ENCODE results near the gene HMGCS2.

The HMGCS2 gene

GRCh38 chr1:119727991-119728390 is 40.7 kb downstream of the HMGCS2 start:
- Histone ChIP-seq H3K79me1 (ENCODE audit: low read length) (no peaks in the 10 kb centered on the region), H2BK120ac (ENCODE audit: insufficient read depth, low read length, poor library complexity) (no peak overlapping the region), H2BK5ac (ENCODE audit: low read depth, low read length, poor library complexity) (no peak overlapping the region), H3K9ac (ENCODE audit: low read length) (no peak overlapping the region), H3K18ac (ENCODE audit: low read length) (no peak overlapping the region), H3K4me2 (ENCODE audit: low read length) (no peak overlapping the region), H3K27me3 (ENCODE audit: insufficient read depth, low read length) (no peaks in the 10 kb centered on the region), H3K27ac (ENCODE audit: low read depth, low read length) (no peak overlapping the region), H4K91ac (ENCODE audit: low read depth, low read length) (no peak overlapping the region), H4K8ac (ENCODE audit: low read depth, low read length) (no peak overlapping the region), H3K4me3 (ENCODE audit: low read depth, low read length) (no peak overlapping the region), H2AK5ac (ENCODE audit: low read length) (no peak overlapping the region), H2AFZ (ENCODE audit: insufficient read depth, low read length, poor library complexity) (no peak overlapping the region), H3K23ac (ENCODE audit: low read length) (no peak overlapping the region), H4K12ac (ENCODE audit: low read depth, low read length) (no peak overlapping the region), H3K4ac (ENCODE audit: low read depth, low read length) (no peak overlapping the region), H2BK12ac (ENCODE audit: low read length) (no peak overlapping the region), H3K9me3 (ENCODE audit: insufficient read depth, low read depth, low read length) (peaks cover 3% of the 10 kb centered on the region), H3K14ac (ENCODE audit: low read length) (no peak overlapping the region), H3K79me2 (ENCODE audit: control insufficient read depth, insufficient read depth, low read length, poor library complexity) (no peaks in the 10 kb centered on the region), H3K4me1 (ENCODE audit: control insufficient read depth in 1 of 2, insufficient read depth in 2 of 2, low read length in 2 of 2) (peaks cover 15 to 36% of the 10 kb centered on the region in 2 experiments), H3K36me3 (ENCODE audit: control insufficient read depth in 1 of 2, insufficient read depth in 2 of 2, low read length in 2 of 2) (peaks cover 30 to 59% of the 10 kb centered on the region in 2 experiments)
- DNase-seq = no peak
- WGBS (ENCODE audit: extremely low coverage, insufficient coverage, insufficient read length) = no CpG with 5 or more reads among the region's 1 CpG

- no peaks in the 10 kb centered on the region for H3K79me2 ChIP-seq (ENCODE audit: control insufficient read depth, insufficient read depth, low read length, poor library complexity)
- H3K18ac ChIP-seq (ENCODE audit: low read length) = no peak overlapping the region
- DNase-seq = no peak
- no peaks in the 10 kb centered on the region for H3K27me3 ChIP-seq (ENCODE audit: insufficient read depth, low read length)
- H2BK120ac ChIP-seq (ENCODE audit: insufficient read depth, low read length, poor library complexity) = no peak overlapping the region
- no peak overlapping the region for H3K27ac ChIP-seq (ENCODE audit: low read depth, low read length)
- H3K79me1 ChIP-seq (ENCODE audit: low read length) = no peaks in the 10 kb centered on the region
- no peak overlapping the region for H3K4ac ChIP-seq (ENCODE audit: low read depth, low read length)
- no peak overlapping the region for H3K23ac ChIP-seq (ENCODE audit: low read length)
- H4K8ac ChIP-seq (ENCODE audit: low read depth, low read length) = no peak overlapping the region
- WGBS (ENCODE audit: extremely low coverage, insufficient coverage, insufficient read length) = no CpG with 5 or more reads among the region's 5 CpGs
- peaks cover 3% of the 10 kb centered on the region for H3K9me3 ChIP-seq (ENCODE audit: insufficient read depth, low read depth, low read length)
- peaks cover 30 to 60% of the 10 kb centered on the region in 2 experiments for H3K36me3 ChIP-seq (ENCODE audit: control insufficient read depth in 1 of 2, insufficient read depth in 2 of 2, low read length in 2 of 2)
- H3K14ac ChIP-seq (ENCODE audit: low read length) = no peak overlapping the region
- peaks cover 15 to 30% of the 10 kb centered on the region in 2 experiments for H3K4me1 ChIP-seq (ENCODE audit: control insufficient read depth in 1 of 2, insufficient read depth in 2 of 2, low read length in 2 of 2)
- no peak overlapping the region for H2BK5ac ChIP-seq (ENCODE audit: low read depth, low read length, poor library complexity)
- no peak overlapping the region for H4K91ac ChIP-seq (ENCODE audit: low read depth, low read length)
- no peak overlapping the region for H2AK5ac ChIP-seq (ENCODE audit: low read length)
- H4K12ac ChIP-seq (ENCODE audit: low read depth, low read length) = no peak overlapping the region
- no peak overlapping the region for H3K4me2 ChIP-seq (ENCODE audit: low read length)
- no peak overlapping the region for H2AFZ ChIP-seq (ENCODE audit: insufficient read depth, low read length, poor library complexity)
- no peak overlapping the region for H2BK12ac ChIP-seq (ENCODE audit: low read length)
- H3K4me3 ChIP-seq (ENCODE audit: low read depth, low read length) = no peak overlapping the region
- H3K9ac ChIP-seq (ENCODE audit: low read length) = no peak overlapping the region
Observed at GRCh38 chr1:119725626-119726025, 43.1 kb downstream of the HMGCS2 start.

GRCh38 chr1:119724611-119725218 is 44.0 kb downstream of the HMGCS2 start:
- no peak overlapping the region for H4K91ac ChIP-seq (ENCODE audit: low read depth, low read length)
- no peak overlapping the region for H3K4me2 ChIP-seq (ENCODE audit: low read length)
- no peak overlapping the region for H3K18ac ChIP-seq (ENCODE audit: low read length)
- no peak for DNase-seq
- H3K36me3 ChIP-seq (ENCODE audit: control insufficient read depth in 1 of 2, insufficient read depth in 2 of 2, low read length in 2 of 2) = peaks cover 30 to 63% of the 10 kb centered on the region in 2 experiments
- no peak overlapping the region for H3K9ac ChIP-seq (ENCODE audit: low read length)
- no peaks in the 10 kb centered on the region for H3K79me1 ChIP-seq (ENCODE audit: low read length)
- no peak overlapping the region for H2BK5ac ChIP-seq (ENCODE audit: low read depth, low read length, poor library complexity)
- no CpG with 5 or more reads among the region's 8 CpGs for WGBS (ENCODE audit: extremely low coverage, insufficient coverage, insufficient read length)
- H2BK120ac ChIP-seq (ENCODE audit: insufficient read depth, low read length, poor library complexity) = no peak overlapping the region
- H4K12ac ChIP-seq (ENCODE audit: low read depth, low read length) = no peak overlapping the region
- no peak overlapping the region for H2AFZ ChIP-seq (ENCODE audit: insufficient read depth, low read length, poor library complexity)
- no peak overlapping the region for H3K14ac ChIP-seq (ENCODE audit: low read length)
- H2AK5ac ChIP-seq (ENCODE audit: low read length) = no peak overlapping the region
- no peak overlapping the region for H2BK12ac ChIP-seq (ENCODE audit: low read length)
- no peaks in the 10 kb centered on the region for H3K79me2 ChIP-seq (ENCODE audit: control insufficient read depth, insufficient read depth, low read length, poor library complexity)
- H3K27ac ChIP-seq (ENCODE audit: low read depth, low read length) = no peak overlapping the region
- no peak overlapping the region for H3K4ac ChIP-seq (ENCODE audit: low read depth, low read length)
- peaks cover 16 to 30% of the 10 kb centered on the region in 2 experiments for H3K4me1 ChIP-seq (ENCODE audit: control insufficient read depth in 1 of 2, insufficient read depth in 2 of 2, low read length in 2 of 2)
- H4K8ac ChIP-seq (ENCODE audit: low read depth, low read length) = no peak overlapping the region
- no peaks in the 10 kb centered on the region for H3K27me3 ChIP-seq (ENCODE audit: insufficient read depth, low read length)
- no peak overlapping the region for H3K23ac ChIP-seq (ENCODE audit: low read length)
- H3K4me3 ChIP-seq (ENCODE audit: low read depth, low read length) = no peak overlapping the region
- H3K9me3 ChIP-seq (ENCODE audit: insufficient read depth, low read depth, low read length) = peaks cover 3% of the 10 kb centered on the region

- Histone ChIP-seq H3K27me3 (ENCODE audit: insufficient read depth, low read length) (no peaks in the 10 kb centered on the region), H2BK5ac (ENCODE audit: low read depth, low read length, poor library complexity) (peak overlapping the region; percentile 12), H3K79me1 (ENCODE audit: low read length) (no peaks in the 10 kb centered on the region), H3K4me1 (ENCODE audit: control insufficient read depth in 1 of 2, insufficient read depth in 2 of 2, low read length in 2 of 2) (peaks cover 16 to 28% of the 10 kb centered on the region in 2 experiments), H3K36me3 (ENCODE audit: control insufficient read depth in 1 of 2, insufficient read depth in 2 of 2, low read length in 2 of 2) (peaks cover 20 to 48% of the 10 kb centered on the region in 2 experiments), H3K4me3 (ENCODE audit: low read depth, low read length) (no peak overlapping the region), H2AK5ac (ENCODE audit: low read length) (no peak overlapping the region), H3K9me3 (ENCODE audit: insufficient read depth, low read depth, low read length) (peaks cover 2% of the 10 kb centered on the region), H3K79me2 (ENCODE audit: control insufficient read depth, insufficient read depth, low read length, poor library complexity) (no peaks in the 10 kb centered on the region), H3K14ac (ENCODE audit: low read length) (no peak overlapping the region), H3K4me2 (ENCODE audit: low read length) (no peak overlapping the region), H4K12ac (ENCODE audit: low read depth, low read length) (no peak overlapping the region), H4K8ac (ENCODE audit: low read depth, low read length) (no peak overlapping the region), H3K23ac (ENCODE audit: low read length) (no peak overlapping the region), H2AFZ (ENCODE audit: insufficient read depth, low read length, poor library complexity) (no peak overlapping the region), H3K9ac (ENCODE audit: low read length) (no peak overlapping the region), H3K4ac (ENCODE audit: low read depth, low read length) (no peak overlapping the region), H4K91ac (ENCODE audit: low read depth, low read length) (no peak overlapping the region), H2BK12ac (ENCODE audit: low read length) (no peak overlapping the region), H2BK120ac (ENCODE audit: insufficient read depth, low read length, poor library complexity) (no peak overlapping the region), H3K18ac (ENCODE audit: low read length) (no peak overlapping the region), H3K27ac (ENCODE audit: low read depth, low read length) (no peak overlapping the region)
- WGBS (ENCODE audit: extremely low coverage, insufficient coverage, insufficient read length) = no CpG with 5 or more reads among the region's 5 CpGs
- DNase-seq = no peak
Observed at GRCh38 chr1:119721896-119722295, 46.8 kb downstream of the HMGCS2 start.

Measured in trophoblast cell (in vitro differentiated cells and primary cell).